Retina (tissue), 1 donor: ENCODE results near the gene BMPER.

Experiments
- DNase-seq: peaks from one replicate; pipeline ENCODE4 v3.0.0-alpha.2; 2016

Gene BMPER

DNA sequence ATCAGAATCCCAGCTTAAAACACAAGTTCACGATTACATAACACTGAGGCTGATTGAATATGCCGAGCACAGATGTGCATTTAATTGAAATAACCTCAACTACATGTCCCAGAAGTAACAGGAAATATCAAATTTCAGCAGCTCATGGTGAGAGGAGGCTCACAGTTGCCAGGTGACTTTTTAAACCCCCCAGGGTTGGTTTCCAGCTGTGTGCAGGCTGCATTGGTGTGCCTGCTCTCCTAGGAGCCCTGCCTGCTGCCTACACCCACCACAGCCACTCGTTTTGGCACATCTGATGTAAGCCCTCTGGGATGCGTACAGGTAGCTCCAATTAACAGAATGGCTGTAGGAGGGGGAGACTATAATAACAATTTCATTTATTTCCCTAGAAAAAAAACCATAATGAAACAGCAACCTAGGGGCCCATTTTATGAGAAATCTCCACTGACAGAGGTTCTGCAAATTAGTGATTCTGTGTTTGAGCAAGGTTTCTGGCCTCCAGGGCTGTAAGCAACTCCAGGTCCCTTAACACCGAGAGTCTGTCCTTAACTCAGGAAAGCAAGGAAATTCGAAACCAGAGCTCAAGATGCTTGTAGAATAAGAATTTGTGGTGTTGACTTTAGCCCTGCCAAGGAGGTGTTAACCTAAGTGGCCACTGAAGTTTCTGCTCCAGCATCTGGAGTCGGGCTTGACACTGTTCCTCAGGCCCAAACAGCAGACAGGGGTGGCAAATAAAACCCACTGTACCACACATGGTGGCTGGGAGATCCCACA is 161.9 kb downstream of the BMPER start:
- DNase-seq, result no peak

DNA sequence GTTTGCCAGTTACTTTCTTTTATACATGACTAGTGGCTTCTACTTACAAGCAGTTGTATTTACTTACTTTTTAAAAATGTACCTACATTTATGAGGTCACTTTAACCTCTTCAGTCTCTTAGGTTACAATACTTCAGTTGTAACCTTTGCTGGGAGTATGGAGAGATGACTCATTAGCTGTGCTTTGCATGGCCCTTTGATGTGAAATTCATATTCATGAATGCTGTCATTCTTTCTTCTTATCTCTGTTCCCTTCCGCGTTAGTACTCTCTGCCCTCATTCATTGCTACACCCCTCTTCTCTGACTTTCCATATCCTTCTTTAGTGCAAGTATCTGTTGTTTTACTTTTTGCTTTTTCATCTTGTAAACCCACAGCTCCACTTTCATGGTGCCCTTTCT is 164.3 kb downstream of the BMPER start:
- DNase-seq, result no peak

DNA sequence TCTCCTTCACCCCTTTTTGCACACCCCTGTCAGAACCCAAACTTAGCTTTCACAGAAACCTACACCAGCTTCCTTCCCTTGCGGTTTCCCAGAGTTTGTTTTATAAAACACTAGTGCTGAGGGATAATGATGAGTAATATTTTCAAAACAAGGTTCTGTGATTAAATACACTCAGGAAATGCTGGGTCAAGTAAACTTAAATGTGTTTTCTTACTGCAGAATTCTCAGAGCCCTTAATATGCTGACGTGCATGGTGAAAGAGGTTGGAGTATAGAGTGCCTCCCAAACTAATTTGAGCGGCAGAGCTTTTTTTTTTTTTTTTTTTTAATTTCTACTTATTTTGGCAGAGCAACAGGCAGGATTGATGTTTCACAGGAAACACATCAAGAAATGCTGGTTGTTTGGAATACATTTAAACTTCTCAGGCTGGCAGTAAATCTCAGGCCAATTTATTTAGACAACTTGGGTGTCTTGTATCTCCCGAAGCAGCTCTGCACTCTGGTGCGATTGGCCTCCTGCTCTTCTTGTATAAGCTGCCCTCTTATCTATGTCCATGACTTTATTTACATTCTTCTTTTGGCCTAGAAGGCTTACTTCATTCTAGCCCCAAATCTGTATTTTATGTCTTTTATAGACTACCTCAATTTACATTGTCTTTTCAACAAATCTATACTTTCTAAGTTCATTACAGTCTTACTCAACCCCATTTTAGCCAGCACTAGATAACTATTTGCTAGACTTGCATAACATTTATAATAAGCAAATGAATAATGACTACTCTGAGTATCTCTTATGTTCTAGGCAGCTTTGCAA is 165.4 kb downstream of the BMPER start:
- no peak for DNase-seq

DNA sequence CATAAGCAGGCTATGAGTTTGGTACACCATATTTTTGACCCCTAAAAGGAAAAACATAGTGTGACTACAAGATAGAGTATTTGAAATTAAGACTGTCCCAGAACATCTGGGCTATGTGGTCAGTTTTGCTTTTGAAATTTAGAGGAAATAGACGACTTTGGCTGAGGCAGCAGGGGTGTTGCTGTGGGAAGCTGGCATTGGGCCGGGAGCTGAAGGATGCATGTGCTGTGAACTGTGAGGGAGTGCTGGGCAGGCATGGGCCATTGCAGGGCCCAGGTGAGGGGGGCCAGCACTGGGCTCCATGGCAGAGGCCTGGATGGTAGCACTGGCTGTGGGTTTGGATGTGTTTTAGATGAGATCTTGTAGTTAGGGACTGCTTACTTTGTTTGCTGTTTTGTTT is 168.3 kb downstream of the BMPER start:
- no peak for DNase-seq

DNA sequence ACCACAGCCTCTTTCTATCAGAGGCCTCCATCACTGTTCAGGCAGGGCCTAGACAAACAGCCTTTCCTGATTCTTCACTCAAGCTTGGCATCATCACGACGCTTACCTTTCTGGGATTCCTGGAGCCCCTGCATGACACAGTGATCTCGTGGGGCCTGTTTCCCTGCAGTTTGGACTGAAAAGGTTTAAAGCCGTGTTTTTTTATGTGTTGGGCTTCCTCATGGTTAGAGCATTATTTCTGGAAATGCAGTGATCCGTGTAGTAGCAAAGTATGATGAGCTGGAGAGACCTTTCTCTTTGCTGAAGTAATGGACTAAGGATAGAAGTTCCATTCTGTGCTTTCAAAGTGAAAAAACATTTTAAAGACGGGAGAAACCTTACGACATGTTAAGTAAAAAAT is 169.1 kb downstream of the BMPER start:
- no peak for DNase-seq

DNA sequence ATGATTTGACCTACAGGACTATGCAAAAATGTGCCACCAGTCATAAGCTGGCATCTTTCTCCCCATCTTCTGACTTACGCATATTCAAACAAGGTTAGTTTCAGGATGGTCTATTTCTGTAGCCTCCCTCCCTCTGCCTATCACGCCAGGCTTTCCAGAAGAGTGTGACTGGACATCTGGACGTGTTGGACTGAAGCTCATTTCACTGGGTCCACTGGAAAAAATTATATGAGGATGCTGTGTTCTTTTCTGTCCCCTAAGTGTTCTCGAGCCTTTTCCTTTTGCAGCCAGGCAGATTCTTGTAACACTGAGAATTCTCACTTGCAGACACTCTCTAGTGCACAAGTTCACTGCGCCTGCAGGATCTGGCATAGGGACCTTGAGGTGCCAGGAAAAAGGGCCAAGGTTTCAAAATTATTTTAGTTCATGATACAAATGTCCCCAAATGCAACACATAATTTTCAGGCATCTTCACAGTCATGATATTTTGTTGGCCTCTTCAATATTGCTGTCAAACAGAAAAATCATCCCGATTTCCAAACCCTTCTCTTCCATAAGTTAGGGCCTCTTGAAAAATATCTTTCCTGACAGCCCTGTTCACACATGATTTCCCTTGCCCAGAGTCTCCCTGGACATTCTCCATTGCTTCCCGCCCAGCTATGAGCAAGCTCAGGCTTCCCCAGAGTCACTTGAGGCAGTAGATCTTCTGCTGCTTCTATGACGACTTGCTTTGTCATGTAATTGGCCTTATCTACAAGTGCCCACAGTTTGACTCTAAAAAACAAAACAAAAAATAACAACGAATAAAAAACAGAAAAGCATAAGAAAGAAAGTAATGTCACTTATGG is 170.4 kb downstream of the BMPER start:
- DNase-seq, result peak; percentile 45

DNA sequence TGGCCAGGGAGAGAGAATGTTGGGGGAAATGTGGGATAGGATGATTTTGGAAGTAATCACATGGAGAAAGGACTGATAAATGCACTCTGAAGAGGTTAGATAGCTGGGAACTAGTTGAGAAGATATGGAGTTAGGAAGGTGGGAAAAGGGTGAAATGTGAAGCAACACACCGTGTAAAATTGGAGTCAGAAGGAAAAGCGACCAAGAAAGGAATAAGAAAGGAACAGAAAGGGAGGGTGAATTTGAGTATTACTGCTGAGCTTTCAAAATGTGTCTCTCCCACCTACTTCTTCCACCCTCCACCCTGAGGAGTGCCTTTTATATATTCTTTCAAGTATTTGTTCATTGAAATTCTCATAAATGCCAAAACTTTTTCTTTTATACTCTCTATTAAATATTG is 171.8 kb downstream of the BMPER start:
- DNase-seq, result no peak

DNA sequence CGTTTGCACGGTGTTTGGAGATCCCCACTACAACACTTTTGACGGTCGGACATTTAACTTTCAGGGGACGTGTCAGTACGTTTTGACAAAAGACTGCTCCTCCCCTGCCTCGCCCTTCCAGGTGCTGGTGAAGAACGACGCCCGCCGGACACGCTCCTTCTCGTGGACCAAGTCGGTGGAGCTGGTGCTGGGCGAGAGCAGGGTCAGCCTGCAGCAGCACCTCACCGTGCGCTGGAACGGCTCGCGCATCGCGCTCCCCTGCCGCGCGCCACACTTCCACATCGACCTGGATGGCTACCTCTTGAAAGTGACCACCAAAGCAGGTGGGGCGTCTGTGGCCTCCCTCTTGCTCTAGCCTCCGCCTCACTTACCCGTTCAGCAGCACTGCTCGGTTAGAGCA is 173.5 kb downstream of the BMPER start:
- DNase-seq, result no peak

DNA sequence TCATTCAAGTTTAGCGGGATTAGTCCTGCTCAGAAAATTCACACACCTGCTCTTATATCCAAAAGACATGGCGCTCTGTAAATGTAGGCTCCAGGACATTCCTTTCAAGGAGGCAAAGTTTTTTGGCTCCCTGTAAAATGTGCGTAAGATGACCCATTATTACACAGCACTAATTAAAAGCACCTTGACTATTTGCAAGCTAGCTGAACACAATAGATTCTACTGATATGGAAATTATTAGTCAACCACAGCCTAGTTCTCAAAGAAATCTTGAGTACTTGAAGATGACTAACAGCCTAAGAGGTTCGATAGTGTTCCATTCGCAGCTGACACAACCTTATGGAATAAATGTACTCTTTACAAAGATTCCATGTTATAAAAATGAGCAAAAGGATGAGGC is 175.2 kb downstream of the BMPER start:
- no peak for DNase-seq

DNA sequence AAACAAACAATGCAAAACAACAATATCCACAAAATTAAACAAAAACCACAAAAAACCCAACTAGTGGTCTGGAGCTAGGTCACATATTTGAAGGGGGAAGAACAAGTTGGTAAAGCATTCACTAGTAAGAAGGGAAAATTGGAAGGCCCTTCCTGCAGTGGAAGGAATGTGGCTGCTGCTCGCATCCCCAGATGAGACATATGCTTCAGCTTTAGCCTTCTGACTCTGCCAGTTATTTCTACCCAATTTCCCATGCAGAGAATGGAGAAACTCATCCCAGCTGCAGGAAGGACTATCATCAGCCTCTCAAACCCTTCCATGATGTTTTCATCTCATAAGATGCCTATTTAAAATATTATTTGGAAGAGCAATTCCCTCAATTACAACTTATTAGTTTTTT is 176.6 kb downstream of the BMPER start:
- no peak for DNase-seq

DNA sequence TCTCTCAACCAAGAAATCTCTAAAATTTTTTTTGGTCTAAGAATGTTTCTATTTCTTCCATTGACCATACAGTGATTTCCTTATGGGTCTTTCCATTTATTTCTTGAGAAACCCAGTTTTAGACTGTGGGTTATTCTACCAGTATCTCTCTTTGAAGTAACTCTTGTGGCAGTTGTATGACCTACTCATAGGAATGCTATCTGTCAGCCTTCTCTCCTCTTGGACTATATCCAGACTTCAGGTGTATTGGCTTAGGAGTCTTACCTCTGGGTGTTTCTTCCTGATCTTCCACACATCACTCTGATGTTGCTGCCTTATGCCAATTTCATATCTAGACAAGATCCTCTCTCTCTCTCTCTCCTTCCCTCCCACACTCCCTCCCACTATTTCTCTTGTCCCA is 178.1 kb downstream of the BMPER start:
- no peak for DNase-seq

DNA sequence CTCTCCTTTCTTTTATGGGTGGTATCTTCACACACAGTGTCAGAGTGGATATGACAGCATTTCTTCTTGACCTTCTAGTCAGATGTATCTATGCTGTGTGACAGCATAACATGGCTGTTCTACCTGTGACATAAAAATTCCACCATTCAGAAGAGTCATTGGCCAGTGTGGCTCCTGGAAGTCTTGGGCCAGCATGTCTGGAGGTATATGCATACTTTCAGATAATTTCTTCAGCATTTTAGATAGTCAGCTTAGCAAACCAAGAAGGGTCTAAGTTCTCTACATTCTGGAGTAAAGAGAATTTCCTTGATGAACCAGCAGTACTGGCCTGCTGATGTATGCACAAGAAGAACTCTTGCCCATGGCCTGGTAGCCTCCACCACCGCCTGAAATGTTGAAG is 179.3 kb downstream of the BMPER start:
- no peak for DNase-seq

DNA sequence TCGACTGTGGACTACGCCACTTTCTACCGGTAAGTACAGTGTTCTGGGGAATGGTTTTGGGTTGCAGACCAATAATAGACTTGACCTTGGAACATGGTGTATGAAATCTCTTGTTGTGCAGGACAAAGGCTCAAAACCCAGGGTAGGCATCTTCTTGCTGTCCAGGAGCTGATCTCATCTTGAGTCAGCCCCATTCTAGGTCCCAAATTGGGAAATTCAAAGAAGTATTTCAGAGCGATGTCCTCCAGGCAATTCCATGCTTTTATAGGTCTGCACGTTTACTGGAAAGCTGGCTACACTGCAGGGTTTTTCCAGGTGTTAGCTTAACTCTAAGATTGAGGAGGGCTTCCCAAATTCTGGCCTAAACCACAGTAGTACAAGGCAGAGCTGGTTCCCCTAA is 180.7 kb downstream of the BMPER start:
- no peak for DNase-seq

DNA sequence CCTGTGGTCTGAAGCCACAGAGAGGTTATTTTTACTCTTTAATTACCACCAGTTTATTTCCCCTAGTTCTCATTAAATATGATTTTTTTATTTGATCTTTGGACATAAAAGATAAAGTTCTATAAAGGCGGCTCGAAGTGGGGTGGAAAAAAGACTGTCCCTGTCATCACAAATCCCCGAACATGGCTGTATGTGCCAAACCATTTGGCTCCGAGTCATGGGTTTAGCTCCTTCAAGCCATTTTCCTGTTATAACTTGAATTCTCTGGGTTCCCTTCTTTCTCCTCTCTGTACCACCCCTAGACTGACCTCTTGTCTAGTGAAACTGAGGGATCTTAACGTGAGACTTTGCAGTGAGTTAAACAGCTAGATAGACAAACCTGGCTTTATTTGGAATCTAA is 181.6 kb downstream of the BMPER start:
- no peak for DNase-seq

DNA sequence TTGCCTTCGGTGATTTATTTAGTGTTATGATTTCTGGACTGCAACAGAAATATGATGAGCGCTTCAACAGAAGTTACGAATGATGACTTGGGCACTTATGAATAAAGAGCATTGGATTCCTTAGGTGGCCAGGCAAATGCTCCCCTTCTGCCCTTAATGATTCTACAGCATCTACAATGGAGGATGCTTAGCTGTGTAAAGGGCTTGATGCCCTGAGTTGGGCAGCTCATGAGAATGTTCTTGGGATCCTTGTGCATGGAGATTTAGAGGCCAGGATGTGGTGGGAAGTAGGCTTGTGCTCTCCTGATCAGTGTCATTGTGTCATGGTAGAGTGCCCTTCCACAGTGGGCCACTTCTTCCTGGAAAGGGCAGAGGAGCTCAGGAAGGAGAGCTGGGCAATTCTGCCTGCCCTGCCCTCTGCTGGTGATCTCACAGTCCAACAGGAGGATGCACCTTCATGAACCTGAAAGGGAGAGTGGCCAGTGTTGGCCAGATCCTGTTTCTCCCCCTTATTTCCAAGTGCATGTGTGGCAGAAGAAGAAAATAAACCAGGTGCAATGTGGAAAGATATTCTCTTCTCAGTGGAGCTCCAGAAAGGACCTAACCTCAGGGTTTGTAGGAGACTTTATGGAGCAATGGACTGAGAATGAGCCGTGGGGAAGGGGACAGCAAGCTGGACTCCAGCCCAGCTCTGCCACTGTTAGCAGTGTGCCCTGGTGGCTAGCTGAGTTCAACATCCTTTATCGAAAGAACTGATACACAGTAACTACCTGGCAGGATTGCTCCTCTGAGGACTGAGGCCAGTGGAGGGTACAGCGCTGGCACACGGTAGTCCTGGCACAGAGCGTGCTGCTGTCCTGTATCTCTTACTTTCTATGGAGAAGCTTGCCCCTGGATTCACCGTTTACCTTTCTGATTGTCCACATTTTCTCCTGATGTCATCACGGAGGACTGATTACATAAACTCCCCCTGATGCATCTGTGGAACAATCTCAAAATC is 182.9 kb downstream of the BMPER start:
- peak; percentile 32 for DNase-seq

DNA sequence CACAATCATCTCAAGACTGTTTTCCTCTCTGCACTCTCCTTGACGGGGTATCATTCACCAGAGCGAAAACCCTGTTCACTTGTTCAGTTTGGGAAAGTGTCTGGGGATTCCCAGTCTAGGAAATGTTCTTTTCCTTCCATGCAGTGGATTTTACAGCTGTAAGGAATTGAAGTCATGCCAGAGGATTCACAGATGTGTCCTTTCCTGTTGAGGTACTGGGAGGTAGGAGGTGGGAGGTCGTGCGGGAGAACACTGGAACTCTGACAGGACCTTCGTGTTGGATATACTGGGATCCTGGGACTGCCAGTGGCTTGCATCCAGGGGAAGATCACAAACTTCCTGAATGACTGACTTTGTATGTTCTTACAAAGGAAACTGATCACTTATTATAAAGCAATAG is 185.5 kb downstream of the BMPER start:
- no peak for DNase-seq

DNA sequence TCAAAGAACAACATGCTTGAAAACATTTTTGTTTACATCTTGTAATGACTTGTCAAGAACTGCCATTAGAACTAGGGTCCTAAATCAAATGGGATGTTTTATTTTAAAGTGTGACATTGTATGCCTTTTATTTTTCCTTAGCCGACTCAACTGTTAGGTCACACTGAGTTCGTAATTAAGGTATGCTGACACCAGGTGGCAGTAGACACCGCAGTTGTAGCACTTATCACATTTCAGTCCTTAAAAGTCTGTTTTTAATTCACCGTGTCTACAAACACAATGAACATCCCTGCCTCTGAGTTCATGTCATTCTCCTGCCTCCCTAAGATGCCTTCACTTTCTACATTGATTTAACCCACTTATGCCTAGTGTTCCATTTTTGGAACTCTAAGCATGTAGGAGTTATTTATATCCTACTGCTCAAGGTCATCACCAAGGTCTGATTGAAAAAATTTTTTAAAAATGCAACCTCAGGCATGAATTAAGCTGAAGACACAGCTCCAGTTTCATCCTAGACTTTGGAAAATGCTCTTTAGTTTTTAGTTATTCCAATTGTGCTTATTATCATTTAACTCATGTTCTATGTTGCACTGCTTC is 186.1 kb downstream of the BMPER start:
- DNase-seq, result no peak

DNA sequence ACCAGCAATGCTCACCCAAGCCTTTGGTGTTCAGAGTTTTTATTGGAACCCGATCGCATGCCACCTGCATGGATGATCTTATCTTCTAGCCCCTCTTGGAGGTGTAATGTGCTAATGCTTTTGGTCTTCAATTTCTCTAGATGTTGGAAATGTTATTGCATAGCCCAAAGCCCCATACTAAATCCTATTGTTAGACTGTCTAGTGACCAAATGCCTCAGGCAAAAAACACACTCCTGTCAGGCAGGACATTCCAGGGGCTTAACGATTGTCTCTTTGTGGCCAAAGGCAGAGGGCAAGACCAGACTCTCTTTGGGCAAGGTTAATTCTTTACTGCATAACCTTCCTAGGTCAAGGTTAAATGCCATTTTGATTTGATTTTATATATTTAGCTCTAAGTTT is 187.9 kb downstream of the BMPER start:
- DNase-seq, result no peak

DNA sequence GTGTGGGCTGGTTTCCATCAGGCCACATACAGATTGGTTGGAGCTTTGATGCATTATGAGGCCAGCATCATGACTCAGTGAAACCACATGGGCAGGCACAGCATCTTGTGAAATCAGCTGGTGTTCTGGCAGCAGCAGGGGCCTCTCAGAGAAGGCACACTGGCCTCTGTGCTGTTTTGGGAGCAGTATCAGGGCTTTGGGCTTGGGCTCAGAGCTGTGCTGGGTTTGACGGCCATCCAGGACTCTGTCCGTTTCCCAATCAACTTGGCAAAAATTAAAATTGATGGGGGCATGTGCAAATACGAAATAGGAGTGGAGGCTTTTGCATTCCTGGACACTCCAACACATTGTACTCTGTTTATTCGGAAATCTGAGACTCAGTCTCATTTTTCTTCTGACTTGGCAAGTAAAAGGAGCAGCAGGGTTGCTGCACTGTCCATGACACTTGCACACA is 190.9 kb downstream of the BMPER start:
- no peak for DNase-seq

DNA sequence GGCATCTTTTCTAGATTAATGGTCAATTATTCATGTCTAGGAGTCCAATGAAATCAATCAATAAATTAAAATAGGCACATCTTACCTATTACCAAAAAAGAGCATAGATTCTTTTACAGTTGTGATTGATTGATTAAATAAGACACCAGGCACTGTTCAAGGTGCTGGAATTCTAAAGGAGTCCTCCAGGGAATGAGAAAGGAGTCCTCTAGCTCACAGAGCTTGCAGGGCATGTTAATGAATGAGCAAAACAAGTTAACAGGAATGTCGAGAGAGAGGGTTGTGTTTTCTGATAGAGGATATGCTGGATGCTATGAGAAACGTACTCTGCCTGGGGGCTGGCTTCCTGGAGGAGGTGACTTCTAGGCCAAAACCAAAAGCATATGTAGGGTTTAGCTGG is 191.4 kb downstream of the BMPER start:
- DNase-seq, result no peak

DNA sequence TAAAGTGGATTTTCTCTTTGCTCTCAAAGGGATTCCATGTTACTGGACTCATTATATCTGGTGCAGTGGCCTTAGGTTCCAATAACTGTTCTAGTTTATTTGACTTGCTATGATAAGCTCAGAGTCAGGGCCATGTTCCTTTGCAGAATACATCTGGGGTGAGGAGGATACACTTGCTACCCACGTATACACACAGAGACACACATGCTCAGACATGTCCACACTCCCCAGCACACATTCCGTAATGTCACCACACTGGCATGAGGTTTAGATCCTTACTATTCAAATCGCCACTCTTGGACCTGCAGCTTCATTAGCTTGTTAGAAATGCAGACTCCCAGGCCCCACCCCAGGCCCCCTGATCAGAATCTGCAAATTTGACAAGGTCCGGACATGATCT is 195.3 kb downstream of the BMPER start:
- no peak for DNase-seq

DNA sequence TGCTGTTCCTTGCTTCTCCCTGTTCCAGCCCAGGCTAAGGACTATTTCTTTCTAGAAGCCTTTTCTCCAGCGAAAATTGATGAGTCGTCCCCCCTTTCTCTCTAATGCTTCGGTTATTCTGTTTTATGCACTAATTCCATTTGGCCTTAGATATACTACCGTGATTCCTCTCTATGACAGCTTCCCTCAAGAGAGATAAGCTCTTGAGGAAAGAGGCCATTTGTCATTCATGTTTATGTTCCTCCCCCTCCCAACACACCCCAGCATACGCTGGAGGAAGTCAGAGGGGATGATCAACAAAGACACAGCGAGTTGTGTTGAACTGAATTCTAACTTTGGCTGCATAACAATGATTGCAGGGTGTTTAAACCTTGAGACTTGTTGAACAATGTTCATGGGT is 198.8 kb downstream of the BMPER start:
- peak; percentile 20 for DNase-seq
